Stromal cell of bone marrow (primary cell): ENCODE results near the gene PRICKLE2.

Experiments
- DNase-seq: peaks from one replicate; pipeline ENCODE4 v3.0.0-alpha.2; 2012; ENCODE audit warnings: low read depth

PRICKLE2 gene

GRCh38 chr3:64224826-64225610, at the start of gene PRICKLE2:
Gene PRICKLE2 (minus strand): TSS chr3:64225466. CDS start chr3:64198927, 26,539 bp downstream.
- DNase-seq = peak; percentile 86

- no peak for DNase-seq
These were observed 47.6 kb upstream of the PRICKLE2 start for GRCh38 chr3:64272842-64273241.

GRCh38 chr3:64272271-64272670, 47.0 kb upstream of the PRICKLE2 start:
- no peak for DNase-seq

GRCh38 chr3:64271631-64272030, 46.4 kb upstream of the PRICKLE2 start:
- no peak for DNase-seq

GRCh38 chr3:64270866-64271260, 45.6 kb upstream of the PRICKLE2 start:
- DNase-seq = no peak

DNA sequence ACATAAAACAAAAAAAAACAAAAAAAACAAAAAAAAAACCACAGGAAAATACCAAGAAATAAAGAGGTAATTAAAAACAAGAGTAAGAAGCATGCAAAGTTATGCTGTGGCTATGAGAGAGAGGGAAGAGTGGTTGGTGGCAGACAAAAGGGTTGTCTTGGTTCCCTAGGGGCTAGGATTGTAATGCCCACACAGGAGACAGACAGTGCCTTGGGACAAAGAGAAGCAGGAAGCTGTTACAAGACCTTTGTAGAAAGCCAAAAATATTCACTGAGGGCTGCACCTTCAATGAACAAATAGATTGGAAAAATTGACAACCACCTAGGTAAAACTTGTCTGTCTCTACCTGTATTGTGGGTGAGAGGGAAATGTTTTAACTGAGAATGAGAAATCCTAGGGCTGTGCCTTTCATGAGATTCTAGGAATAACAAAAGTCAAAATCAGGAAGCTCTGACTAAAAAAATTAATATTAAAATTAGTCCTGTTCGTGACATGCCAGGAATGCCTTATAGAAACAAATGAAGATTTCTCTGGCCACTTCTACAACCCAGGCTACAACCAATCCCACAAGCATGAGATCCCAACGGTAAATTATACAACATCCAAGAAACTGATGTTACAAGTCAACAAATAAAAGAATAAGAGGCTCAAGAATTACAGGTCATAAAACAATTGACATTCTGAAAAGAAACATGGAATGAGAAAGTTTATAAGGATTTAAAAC, 45.0 kb upstream of the PRICKLE2 start:
- DNase-seq = no peak

DNA sequence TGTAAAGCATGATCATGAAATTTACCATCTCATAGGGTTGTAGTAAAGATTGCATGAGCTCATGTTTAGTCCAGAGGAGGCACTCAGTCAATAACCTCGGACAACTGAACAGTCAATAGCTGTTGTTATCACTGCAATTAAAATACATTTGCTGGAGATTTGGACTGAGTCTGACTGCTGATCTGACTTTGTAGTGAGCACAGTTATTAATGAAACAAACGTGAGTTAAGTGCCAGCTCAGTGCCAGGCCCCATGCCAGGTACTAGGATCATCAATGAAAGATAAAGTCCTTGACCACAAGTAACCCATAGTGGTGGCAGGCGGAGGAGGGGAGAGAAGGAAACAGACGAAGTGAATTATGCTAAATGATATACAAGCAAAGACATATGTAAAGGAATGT, 43.7 kb upstream of the PRICKLE2 start:
- no peak for DNase-seq

DNA sequence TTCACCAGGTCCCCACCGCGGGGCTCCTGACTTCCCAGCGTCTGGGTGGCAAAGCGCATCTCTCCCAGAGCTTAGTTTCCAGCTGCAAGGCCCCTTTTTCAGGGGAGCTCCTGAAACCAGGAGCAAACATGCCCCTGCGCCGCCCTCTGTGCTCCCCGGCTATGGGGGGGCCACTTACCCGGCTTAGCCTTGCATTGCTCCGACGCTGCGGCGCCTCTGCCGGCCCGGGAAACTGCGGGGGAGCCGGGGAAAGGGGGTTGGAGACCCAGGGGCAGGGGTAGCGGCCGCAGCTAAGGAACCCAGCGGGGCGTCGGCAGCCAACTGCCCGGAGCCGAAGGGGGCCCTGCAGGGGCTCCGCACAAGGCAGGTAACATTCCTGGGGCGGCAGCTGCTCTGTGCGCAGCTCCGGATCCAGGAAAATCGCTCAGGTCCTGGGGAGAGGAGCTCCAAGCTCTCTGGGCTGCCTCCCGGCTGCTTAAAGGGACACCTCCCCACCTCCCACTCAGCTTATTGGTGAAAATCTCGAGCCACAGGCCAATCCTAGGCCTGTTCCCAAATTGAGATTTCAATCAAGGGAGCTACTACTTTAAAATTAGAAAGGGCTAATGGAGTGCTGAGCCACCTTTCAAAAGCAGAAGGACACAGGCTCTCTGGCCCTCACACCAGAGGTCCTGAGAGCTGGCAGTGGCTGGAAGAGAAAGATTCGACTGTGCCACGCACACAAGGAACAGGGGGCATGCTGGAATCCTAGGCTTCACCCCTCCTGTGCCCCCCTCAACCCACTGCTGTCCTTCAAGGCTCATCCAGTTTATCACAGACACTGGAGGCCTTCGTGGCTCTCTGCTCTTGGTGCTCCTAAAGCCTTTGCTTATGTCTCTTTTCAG, 42.7 kb upstream of the PRICKLE2 start:
- peak; percentile 62 for DNase-seq

DNA sequence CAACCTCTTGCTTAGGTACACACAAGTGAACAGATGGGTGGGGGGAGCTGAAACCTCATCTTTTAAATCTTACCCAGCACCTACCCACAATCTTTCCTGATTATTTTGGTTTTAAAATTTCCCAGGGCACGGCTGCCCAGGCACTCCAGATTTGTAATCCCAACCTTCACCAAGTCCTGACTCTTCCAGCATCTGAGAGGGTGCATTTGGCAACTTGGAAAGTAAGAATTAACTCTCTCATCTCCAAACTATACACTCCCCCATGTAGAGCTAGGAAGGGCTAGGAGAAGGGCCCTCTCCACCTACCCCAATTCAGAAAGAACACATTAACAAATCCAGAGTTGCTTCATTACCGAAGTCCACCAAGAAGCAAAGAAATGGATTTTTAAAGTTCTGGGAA, 41.7 kb upstream of the PRICKLE2 start:
- no peak for DNase-seq

GRCh38 chr3:64266065-64266931, 41.0 kb upstream of the PRICKLE2 start:
- peak; percentile 96 for DNase-seq

DNA sequence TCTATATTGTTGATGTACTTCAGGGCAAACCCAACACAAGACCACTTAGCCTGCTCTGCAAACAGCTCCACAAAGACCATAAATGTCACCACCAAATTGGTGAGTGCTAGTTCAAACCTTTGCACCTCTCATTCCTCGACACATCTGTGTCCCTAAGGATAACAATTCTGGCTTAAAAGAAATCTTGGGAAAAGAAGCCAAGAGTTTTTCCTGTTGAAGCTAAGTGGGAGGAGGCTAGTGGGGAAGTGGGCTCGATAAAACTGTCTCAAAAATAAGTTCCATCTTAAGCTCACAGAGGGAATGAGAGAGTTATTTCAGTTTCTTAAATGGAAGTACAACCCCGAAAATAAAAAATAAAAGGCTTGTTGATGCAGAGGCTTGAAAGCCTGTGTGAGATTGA, 40.4 kb upstream of the PRICKLE2 start:
- DNase-seq = no peak

DNA sequence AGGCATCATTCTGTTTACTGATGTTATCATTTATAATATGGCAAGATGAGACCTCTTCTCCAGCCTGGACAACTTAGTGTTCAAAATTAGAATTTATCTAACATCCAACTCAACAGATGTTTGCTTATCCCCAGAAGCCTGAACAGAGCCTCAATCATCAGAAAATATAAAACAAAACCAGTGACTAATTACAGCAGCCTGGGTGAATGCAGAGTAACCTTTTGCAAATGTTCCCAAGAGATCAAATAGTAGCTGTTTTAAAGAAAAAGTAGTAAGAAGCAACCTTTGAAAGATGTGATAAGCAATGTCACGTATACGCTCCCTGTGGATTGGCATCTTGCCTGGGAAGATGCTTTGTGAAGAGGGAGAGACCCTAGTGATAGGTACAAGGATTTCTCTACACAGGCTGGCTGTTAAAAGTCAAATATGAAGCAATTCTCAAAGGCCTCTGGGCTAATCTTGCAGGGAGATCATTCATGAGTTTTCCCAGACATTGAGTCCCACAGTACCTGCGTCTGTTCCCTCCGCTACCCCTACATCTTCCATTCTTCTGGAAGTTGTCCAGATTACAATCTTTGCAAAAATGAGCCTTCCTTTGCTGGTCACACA, 39.3 kb upstream of the PRICKLE2 start:
- DNase-seq = no peak

DNA sequence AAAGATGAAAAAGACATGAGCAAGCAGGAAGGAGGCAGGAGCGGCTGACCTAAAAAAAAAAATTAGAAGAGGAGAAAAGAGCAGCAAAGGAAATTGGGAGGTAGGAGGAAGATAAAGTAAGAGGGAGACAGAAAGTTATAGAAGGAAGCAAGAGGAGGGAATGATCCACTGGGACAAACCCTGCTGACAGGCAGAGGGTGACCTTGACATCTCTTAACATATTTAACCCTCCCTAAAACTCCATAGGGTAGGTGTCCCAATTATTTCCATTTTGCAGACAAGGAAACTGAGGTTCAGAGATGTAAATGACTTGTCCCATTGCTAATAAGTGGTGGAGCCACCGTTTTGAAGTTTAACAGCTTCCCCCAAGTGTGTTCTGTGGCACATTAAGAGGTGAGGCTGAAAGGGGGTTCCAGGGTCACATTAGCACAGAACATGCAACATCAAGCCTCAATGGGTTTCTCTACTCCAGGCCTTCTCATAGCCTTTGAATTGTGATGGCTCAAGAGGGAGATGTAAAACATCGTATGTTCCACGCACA, 37.4 kb upstream of the PRICKLE2 start:
- DNase-seq = no peak

DNA sequence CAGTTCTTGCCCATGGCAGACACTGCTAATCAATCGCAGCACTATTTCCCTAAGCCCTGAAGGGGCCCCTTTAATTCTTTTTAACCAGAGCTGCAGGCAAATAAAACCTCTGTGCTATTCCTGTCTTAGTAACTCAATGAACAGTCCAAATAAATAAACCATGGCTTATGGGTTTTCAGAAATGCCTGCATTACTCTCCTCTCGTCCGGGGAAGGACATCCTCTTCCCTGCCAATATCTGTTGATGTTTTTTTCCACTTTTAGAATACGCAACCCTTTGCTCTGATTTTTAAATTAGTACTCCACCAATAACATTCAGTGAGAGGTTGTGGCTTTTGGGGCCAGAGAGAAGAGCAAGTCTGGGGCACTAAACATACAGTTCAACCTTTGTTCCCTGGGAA, 35.2 kb upstream of the PRICKLE2 start:
- no peak for DNase-seq

GRCh38 chr3:64259636-64260035, 34.4 kb upstream of the PRICKLE2 start:
- peak; percentile 41 for DNase-seq

DNA sequence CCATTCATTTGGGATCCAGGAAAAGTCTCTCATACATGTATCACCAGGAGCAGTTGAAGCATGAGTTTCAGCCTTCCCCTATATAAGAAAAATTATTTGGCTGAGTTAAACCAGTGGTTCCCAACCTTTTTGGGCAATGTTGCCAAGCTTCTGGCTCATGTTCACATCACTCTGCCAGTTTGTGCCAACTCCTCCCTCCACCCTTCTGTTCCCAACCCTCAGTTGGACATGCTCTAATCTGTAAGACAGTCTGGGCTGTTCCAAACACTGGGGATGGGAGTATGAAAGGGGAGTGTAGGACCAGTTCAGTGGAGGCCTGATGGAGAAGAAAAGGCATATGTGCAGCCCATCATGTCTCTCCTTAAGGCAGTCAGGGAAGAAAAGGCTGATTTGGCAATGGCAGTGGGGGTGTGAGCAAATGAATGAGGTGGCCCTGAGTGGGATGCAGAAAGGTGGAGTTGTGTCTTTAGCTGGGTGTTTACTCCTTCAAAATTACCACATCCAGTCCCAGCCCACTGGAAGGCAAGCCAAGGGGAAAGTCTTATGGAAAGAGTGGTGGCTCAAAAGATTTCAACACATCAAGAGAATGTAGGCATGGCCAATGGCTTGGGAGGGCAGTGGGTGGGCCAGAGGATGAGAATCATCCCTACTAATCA, 32.0 kb upstream of the PRICKLE2 start:
- DNase-seq = no peak

GRCh38 chr3:64255741-64256340, 30.6 kb upstream of the PRICKLE2 start:
- DNase-seq = no peak

- no peak for DNase-seq
These were observed 29.2 kb upstream of the PRICKLE2 start for GRCh38 chr3:64254443-64254842.

- no peak for DNase-seq
These were observed 28.4 kb upstream of the PRICKLE2 start for GRCh38 chr3:64253689-64254088.

DNA sequence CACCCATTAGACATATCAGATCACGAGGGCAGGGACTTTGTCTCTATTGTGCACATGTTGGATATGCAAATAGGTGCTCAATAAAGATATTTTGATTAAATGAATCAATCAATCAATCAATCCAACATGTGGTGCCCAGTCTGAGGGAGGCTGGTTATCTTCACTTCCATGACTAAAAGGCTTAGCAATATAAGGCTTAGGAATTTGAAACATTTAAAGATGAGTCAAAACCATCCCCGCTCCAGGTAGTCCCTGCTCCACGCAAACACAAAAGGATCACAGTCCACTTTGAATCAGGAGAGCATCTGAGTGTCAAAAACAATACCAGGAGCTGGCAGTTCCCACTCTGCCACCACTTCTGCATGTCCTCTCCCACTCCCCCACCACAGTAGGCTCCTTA, 25.8 kb upstream of the PRICKLE2 start:
- DNase-seq = no peak
